ENCODE data around the gene EFNA4. TPM values are rescaled to one million over a fixed set of nuclear protein-coding genes. Genes with fewer than 3 reads are reported as not detected.

The EFNA4 gene
- total RNA-seq, 1 donor from 2014 or later: 11.8 TPM

- peaks cover 10% of the 10 kb centered on the region for H3K4me1 Mint-ChIP-seq (ENCODE audit: low read depth, unreplicated experiment)
- no peak for DNase-seq (ENCODE audit: low read depth)
- H3K4me3 ChIP-seq (ENCODE audit: insufficient read depth, low read depth, low read length): no peak overlapping the region
- no peaks in the 10 kb centered on the region for H3K79me2 ChIP-seq (ENCODE audit: insufficient read depth, low read length)
- peaks cover 14% of the 10 kb centered on the region for H4K20me1 ChIP-seq (ENCODE audit: insufficient read depth, low read length)
- H3K9ac ChIP-seq (ENCODE audit: low read length): no peak overlapping the region
- no peak overlapping the region for H3K27ac ChIP-seq (ENCODE audit: low read depth, low read length)
- H3K36me3 ChIP-seq (ENCODE audit: insufficient read depth, low read length): peaks cover 4% of the 10 kb centered on the region
- no peak overlapping the region for H2AFZ ChIP-seq (ENCODE audit: low read depth, low read length)
- H3K9me3 ChIP-seq (ENCODE audit: insufficient read depth, low read depth, low read length): no peaks in the 10 kb centered on the region
- H3K9me3 Mint-ChIP-seq (ENCODE audit: unreplicated experiment): no peaks in the 10 kb centered on the region
- no peak overlapping the region for H3K27ac Mint-ChIP-seq (ENCODE audit: unreplicated experiment)
- no peak for FAIRE-seq
- H3K4me2 ChIP-seq (ENCODE audit: low read length): no peak overlapping the region
- peaks cover 2% of the 10 kb centered on the region for H3K36me3 Mint-ChIP-seq (ENCODE audit: low read depth, unreplicated experiment)
- TF ChIP-seq EZH2 (IDR thresholded peaks at IDR 0.05; ENCODE audit: insufficient read depth, low read length) (no peak), CTCF (IDR thresholded peaks at IDR 0.05; ENCODE audit: insufficient read depth, low read depth, low read length) (no peak)
- H3K27me3 Mint-ChIP-seq (ENCODE audit: low read depth, unreplicated experiment): peaks cover 30% of the 10 kb centered on the region
- peaks cover 7% of the 10 kb centered on the region for H3K4me1 ChIP-seq (ENCODE audit: insufficient read depth, low read length)
- peaks cover 20% of the 10 kb centered on the region for H3K27me3 ChIP-seq (ENCODE audit: insufficient read depth, low read length)
- H3K4me3 Mint-ChIP-seq (ENCODE audit: unreplicated experiment): no peak overlapping the region
Observed at GRCh38 chr1:155072531-155073289, 9.2 kb downstream of the EFNA4 start.

- no peaks in the 10 kb centered on the region for H3K79me2 ChIP-seq (ENCODE audit: insufficient read depth, low read length)
- no peak for DNase-seq (ENCODE audit: low read depth)
- H3K36me3 Mint-ChIP-seq (ENCODE audit: low read depth, unreplicated experiment): peaks cover 2% of the 10 kb centered on the region
- no peak overlapping the region for H2AFZ ChIP-seq (ENCODE audit: low read depth, low read length)
- H3K9me3 Mint-ChIP-seq (ENCODE audit: unreplicated experiment): no peaks in the 10 kb centered on the region
- H3K4me2 ChIP-seq (ENCODE audit: low read length): no peak overlapping the region
- H3K9me3 ChIP-seq (ENCODE audit: insufficient read depth, low read depth, low read length): no peaks in the 10 kb centered on the region
- H3K27me3 Mint-ChIP-seq (ENCODE audit: low read depth, unreplicated experiment): peaks cover 30% of the 10 kb centered on the region
- peaks cover 7% of the 10 kb centered on the region for H3K4me1 Mint-ChIP-seq (ENCODE audit: low read depth, unreplicated experiment)
- peaks cover 12% of the 10 kb centered on the region for H4K20me1 ChIP-seq (ENCODE audit: insufficient read depth, low read length)
- H3K4me3 Mint-ChIP-seq (ENCODE audit: unreplicated experiment): no peak overlapping the region
- H3K27ac ChIP-seq (ENCODE audit: low read depth, low read length): no peak overlapping the region
- H3K9ac ChIP-seq (ENCODE audit: low read length): no peak overlapping the region
- peaks cover 20% of the 10 kb centered on the region for H3K27me3 ChIP-seq (ENCODE audit: insufficient read depth, low read length)
- H3K4me1 ChIP-seq (ENCODE audit: insufficient read depth, low read length): peaks cover 12% of the 10 kb centered on the region
- TF ChIP-seq EZH2 (IDR thresholded peaks at IDR 0.05; ENCODE audit: insufficient read depth, low read length) (no peak), CTCF (IDR thresholded peaks at IDR 0.05; ENCODE audit: insufficient read depth, low read depth, low read length) (no peak)
- no peak overlapping the region for H3K27ac Mint-ChIP-seq (ENCODE audit: unreplicated experiment)
- H3K4me3 ChIP-seq (ENCODE audit: insufficient read depth, low read depth, low read length): no peak overlapping the region
- no peak for FAIRE-seq
- H3K36me3 ChIP-seq (ENCODE audit: insufficient read depth, low read length): peaks cover 3% of the 10 kb centered on the region
Observed at GRCh38 chr1:155073377-155074242, 10.1 kb downstream of the EFNA4 start.
